RPMI8226 (cell line): Measurements from ENCODE around the gene ETV3.

Experiments
- DNase-seq: peaks from one replicate; pipeline ENCODE4 v3.0.0-alpha.2; 2015

ETV3 gene

GRCh38 chr1:157137408-157138219, 581 bp downstream of the ETV3 start:
- DNase-seq = peak; percentile 54

GRCh38 chr1:157137046-157137407, 1.2 kb downstream of the ETV3 start:
- DNase-seq = peak; percentile 28

- peak; percentile 53 for DNase-seq
Observed at GRCh38 chr1:157136133-157136532, 2.1 kb downstream of the ETV3 start.

- no peak for DNase-seq
Observed at GRCh38 chr1:157135646-157136045, 2.5 kb downstream of the ETV3 start.

- DNase-seq = no peak
Observed at GRCh38 chr1:157135070-157135469, 3.1 kb downstream of the ETV3 start.

- DNase-seq = no peak
Observed at GRCh38 chr1:157134442-157134841, 3.8 kb downstream of the ETV3 start.

- no peak for DNase-seq
Observed at GRCh38 chr1:157133426-157133825, 4.8 kb downstream of the ETV3 start.

GRCh38 chr1:157132616-157133167, 5.5 kb downstream of the ETV3 start:
- DNase-seq = no peak

- DNase-seq = no peak
Observed at GRCh38 chr1:157132111-157132510, 6.1 kb downstream of the ETV3 start.

- DNase-seq = no peak
Observed at GRCh38 chr1:157131281-157131680, 6.9 kb downstream of the ETV3 start.

- DNase-seq = peak; percentile 56
Observed at GRCh38 chr1:157124855-157125254, 13.3 kb downstream of the ETV3 start.

- DNase-seq = no peak
Observed at GRCh38 chr1:157119448-157119847, 18.7 kb downstream of the ETV3 start.

GRCh38 chr1:157119008-157119407, 19.2 kb downstream of the ETV3 start:
- no peak for DNase-seq

GRCh38 chr1:157117527-157118057, 20.6 kb downstream of the ETV3 start:
- peak; percentile 91 for DNase-seq

- no peak for DNase-seq
Observed at GRCh38 chr1:157116737-157117103, 21.5 kb downstream of the ETV3 start.

GRCh38 chr1:157115851-157116736, 22.1 kb downstream of the ETV3 start:
- no peak for DNase-seq

GRCh38 chr1:157115429-157115838, 22.8 kb downstream of the ETV3 start:
- no peak for DNase-seq

- DNase-seq = no peak
Observed at GRCh38 chr1:157114183-157115121, 23.7 kb downstream of the ETV3 start.

GRCh38 chr1:157113631-157114030, 24.6 kb downstream of the ETV3 start:
- no peak for DNase-seq

- no peak for DNase-seq
Observed at GRCh38 chr1:157113106-157113505, 25.1 kb downstream of the ETV3 start.

- DNase-seq = no peak
Observed at GRCh38 chr1:157112186-157112867, 25.9 kb downstream of the ETV3 start.
